K562 (cell line): ENCODE results near the gene PRKAR1B. TPM values are rescaled to one million over a fixed set of nuclear protein-coding genes. Genes with fewer than 3 reads are reported as not detected.
A peak's percentile ranks its signal among the peaks of the same experiment; 100 is the strongest.

Experiments used
- BHLHE40 ChIP-seq: IDR thresholded peaks from 2 replicates; pipeline ENCODE4 v1.6.1; 2011; ENCODE audit warnings: low read length, improper control_type of control experiment
- EP400 ChIP-seq: fragments of 450-650 bp; IDR thresholded peaks from 2 replicates; pipeline ENCODE4 v1.6.1; 2017; ENCODE audit warnings: antibody characterized with exemption, mild to moderate bottlenecking, moderate library complexity
- ERF ChIP-seq: fragments of 450-650 bp; formaldehyde crosslinking; IDR thresholded peaks from 2 replicates; pipeline ENCODE4 v1.4.0; 2020; ENCODE audit warnings: mild to moderate bottlenecking, mixed read lengths
- ESRRA ChIP-seq: fragments of 450-650 bp; IDR thresholded peaks from 2 replicates; pipeline ENCODE4 v1.6.1; 2014; ENCODE audit warnings: low read depth, mild to moderate bottlenecking, moderate library complexity, borderline replicate concordance
- ETS2 ChIP-seq: IDR thresholded peaks from 2 replicates; pipeline ENCODE4 v1.6.1; 2016; ENCODE audit warnings: borderline replicate concordance, missing genetic modification characterization, mild to moderate bottlenecking, moderate library complexity, missing compliant biosample characterization; ENCODE audit not compliant: poor library complexity, severe bottlenecking
- FOXP1 ChIP-seq: sonication (generic); formaldehyde crosslinking; IDR thresholded peaks from 2 replicates; pipeline ENCODE4 v1.8.0; 2022; ENCODE audit warnings: mild to moderate bottlenecking, missing genetic modification reagents
- JUND ChIP-seq, 2 experiments: IDR thresholded peaks; 2 replicates in 1 of 2; 3 replicates in 1 of 2; pipeline ENCODE4 v1.6.1; 2011; ENCODE audit warnings: borderline replicate concordance in 2 of 2, low read depth in 2 of 2, low read length in 2 of 2, improper control_type of control experiment in 1 of 2, missing biosample characterization in 1 of 2, missing genetic modification characterization in 1 of 2, missing genetic modification reagents in 1 of 2
- NR2C2 ChIP-seq, 2 experiments: fragments of 200-800 bp in 1 of 2; sonication (Bioruptor generic) in 1 of 2; sonication (generic) in 1 of 2; formaldehyde crosslinking in 1 of 2; IDR thresholded peaks; 2 replicates each; pipeline versions ENCODE4 v1.6.1 to v1.8.0; 2016 to 2022; ENCODE audit warnings: mild to moderate bottlenecking in 1 of 2, missing compliant biosample characterization in 1 of 2, missing genetic modification characterization in 1 of 2, missing genetic modification reagents in 1 of 2
- PHF8 ChIP-seq: fragments of 200-600 bp; sonication (generic); IDR thresholded peaks from 2 replicates; pipeline ENCODE4 v1.6.1; 2012; ENCODE audit warnings: mixed run types, mild to moderate bottlenecking, inconsistent platforms, low read length, moderate library complexity, borderline replicate concordance
- POLR2G ChIP-seq: fragments of 200-400 bp; formaldehyde crosslinking; IDR thresholded peaks from 2 replicates; pipeline ENCODE4 v1.6.1; 2017; ENCODE audit warnings: low read depth, mild to moderate bottlenecking, antibody characterized with exemption, low read length, moderate library complexity
- RBM14 ChIP-seq: fragments of 200-400 bp; formaldehyde crosslinking; IDR thresholded peaks from 2 replicates; pipeline ENCODE4 v1.6.1; 2018; ENCODE audit warnings: low read depth, mild to moderate bottlenecking, low read length, moderate library complexity, borderline replicate concordance; ENCODE audit not compliant: insufficient read depth
- SMAD2 ChIP-seq: fragments of 150-350 bp; IDR thresholded peaks from 2 replicates; pipeline ENCODE4 v1.6.1; 2014; ENCODE audit warnings: low read depth, mild to moderate bottlenecking, low read length
- SP2 ChIP-seq: IDR thresholded peaks from 2 replicates; pipeline ENCODE4 v1.6.1; 2011; ENCODE audit warnings: mild to moderate bottlenecking, low read depth, low read length, moderate library complexity; ENCODE audit not compliant: poor library complexity, severe bottlenecking; ENCODE audit errors: extremely low read depth
- ZNF384 ChIP-seq: IDR thresholded peaks from 2 replicates; pipeline ENCODE4 v1.6.1; 2012; ENCODE audit warnings: low read depth, low read length, improper control_type of control experiment
- ZNF551 ChIP-seq: fragments of 250-450 bp; sonication (Bioruptor Pico); IDR thresholded peaks from 2 replicates; pipeline ENCODE4 v1.5.0; 2021; ENCODE audit warnings: mild to moderate bottlenecking, moderate library complexity
- polyA plus RNA-seq, 8 experiments: library from polyadenylated mRNA; depleted of rRNA in 4 of 8; stranded (reverse) in 5 of 8; unstranded in 3 of 8; fragments of >200 nt; fragmentation: Nextera tagmentation in 2 of 8; fragmentation: Illumina TruSeq in 1 of 8; extraction: Ambion mirVana in 2 of 8; extraction: Trizol in 1 of 8; gene quantifications; 2 replicates each; pipeline versions ENCODE4 v1.2.1 to v1.2.3, GENCODE V29; 2011 to 2014; ENCODE audit warnings: inconsistent platforms in 1 of 8, missing spikeins in 1 of 8
- total RNA-seq, 7 experiments: library from RNA; depleted of rRNA in 6 of 7; stranded (reverse); fragments of >200 nt in 6 of 7; fragmentation: Illumina TruSeq in 2 of 7; extraction: Trizol in 2 of 7; gene quantifications; 2 replicates each; pipeline versions ENCODE4 v1.2.1 to v1.2.3, GENCODE V29; 2011 to 2021; ENCODE audit warnings: low replicate concordance in 1 of 7
- TF ChIP-seq, protein P1 (sequence below), 2 experiments: fragments of 450-650 bp; conservative IDR thresholded peaks; 2 replicates each; pipeline ENCODE4 v1.6.1; 2017; ENCODE audit warnings: mild to moderate bottlenecking in 2 of 2, moderate library complexity in 2 of 2
- TF ChIP-seq, protein P2 (sequence below): sonication (generic); formaldehyde crosslinking; IDR thresholded peaks from 2 replicates; pipeline ENCODE4 v1.8.0; 2022; ENCODE audit warnings: mild to moderate bottlenecking, missing genetic modification reagents
- TF ChIP-seq, protein P3 (sequence below): fragments of 450-650 bp; IDR thresholded peaks from 2 replicates; pipeline ENCODE4 v1.6.1; 2016; ENCODE audit warnings: borderline replicate concordance

PRKAR1B gene
- total and polyA plus RNA-seq, 9 of the 15 experiments (the other 6 are each of a cell fraction or from before 2014, with no cell fraction given) = 0.99 to 30.5 (median 12.7) TPM

DNA sequence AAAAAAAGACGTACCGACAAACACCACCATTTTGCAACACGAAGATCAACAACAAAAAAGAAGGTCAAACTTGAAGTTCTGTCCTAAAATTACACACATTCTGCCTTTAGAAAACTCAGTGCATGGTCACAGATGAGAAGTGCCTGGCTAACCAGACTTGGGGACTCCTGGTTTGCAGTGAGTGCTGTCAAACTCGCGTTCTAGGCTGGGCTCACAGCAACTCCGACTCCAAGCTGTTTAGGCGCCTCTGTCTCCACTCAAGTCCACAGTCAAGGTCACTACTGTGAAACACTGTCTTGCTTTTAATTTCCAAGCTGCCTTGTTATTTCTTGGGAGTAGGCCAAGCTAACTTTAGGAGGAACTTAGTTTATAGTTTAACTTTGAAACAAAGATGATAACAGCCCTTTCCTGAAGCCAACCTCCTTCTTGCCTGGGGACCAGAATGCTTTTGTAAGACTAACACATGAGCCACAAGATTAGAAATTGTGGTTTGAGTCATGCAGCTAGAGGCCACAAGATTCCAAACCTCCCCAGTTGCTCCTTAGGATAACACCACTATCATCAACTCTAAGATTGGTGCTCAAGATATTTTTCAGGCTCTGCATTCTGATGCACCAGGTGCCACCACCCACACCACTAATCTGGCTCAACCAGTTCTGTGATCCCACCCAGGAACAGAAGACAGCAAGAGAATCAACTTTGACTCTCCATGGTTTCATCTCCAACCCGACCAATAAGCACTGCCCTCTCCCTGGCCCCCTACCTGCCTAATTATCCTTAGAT, 1.7 kb downstream of the PRKAR1B start (continued):
- TF ChIP-seq JUND (IDR thresholded peaks at IDR 0.05; ENCODE audit: borderline replicate concordance, low read depth, low read length) (peak; percentile 78), JUND (tag; IDR thresholded peaks at IDR 0.05; ENCODE audit: borderline replicate concordance, low read depth, low read length) (peak; percentile 51; the same call in 1 of the 3 replicates), SMAD2 (no peak), ZNF384 (no peak), EP400 (no peak), POLR2G (no peak), NR2C2 (CRISPR knock-in tag; IDR thresholded peaks at IDR 0.05) (no peak), NR2C2 (tag; IDR thresholded peaks at IDR 0.05) (no peak), PHF8 (no peak), ESRRA (peak; percentile 92), FOXP1 (no peak), BHLHE40 (no peak), ERF (CRISPR knock-in tag) (no peak), RBM14 (no peak), ETS2 (no peak), SP2 (no peak), ZNF551 (CRISPR knock-in tag) (no peak)
- TF ChIP-seq, protein P1, sequence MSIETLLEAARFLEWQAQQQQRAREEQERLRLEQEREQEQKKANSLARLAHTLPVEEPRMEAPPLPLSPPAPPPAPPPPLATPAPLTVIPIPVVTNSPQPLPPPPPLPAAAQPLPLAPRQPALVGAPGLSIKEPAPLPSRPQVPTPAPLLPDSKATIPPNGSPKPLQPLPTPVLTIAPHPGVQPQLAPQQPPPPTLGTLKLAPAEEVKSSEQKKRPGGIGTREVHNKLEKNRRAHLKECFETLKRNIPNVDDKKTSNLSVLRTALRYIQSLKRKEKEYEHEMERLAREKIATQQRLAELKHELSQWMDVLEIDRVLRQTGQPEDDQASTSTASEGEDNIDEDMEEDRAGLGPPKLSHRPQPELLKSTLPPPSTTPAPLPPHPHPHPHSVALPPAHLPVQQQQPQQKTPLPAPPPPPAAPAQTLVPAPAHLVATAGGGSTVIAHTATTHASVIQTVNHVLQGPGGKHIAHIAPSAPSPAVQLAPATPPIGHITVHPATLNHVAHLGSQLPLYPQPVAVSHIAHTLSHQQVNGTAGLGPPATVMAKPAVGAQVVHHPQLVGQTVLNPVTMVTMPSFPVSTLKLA (conservative IDR thresholded peaks at IDR 0.05) = no peak
- TF ChIP-seq, protein P2, sequence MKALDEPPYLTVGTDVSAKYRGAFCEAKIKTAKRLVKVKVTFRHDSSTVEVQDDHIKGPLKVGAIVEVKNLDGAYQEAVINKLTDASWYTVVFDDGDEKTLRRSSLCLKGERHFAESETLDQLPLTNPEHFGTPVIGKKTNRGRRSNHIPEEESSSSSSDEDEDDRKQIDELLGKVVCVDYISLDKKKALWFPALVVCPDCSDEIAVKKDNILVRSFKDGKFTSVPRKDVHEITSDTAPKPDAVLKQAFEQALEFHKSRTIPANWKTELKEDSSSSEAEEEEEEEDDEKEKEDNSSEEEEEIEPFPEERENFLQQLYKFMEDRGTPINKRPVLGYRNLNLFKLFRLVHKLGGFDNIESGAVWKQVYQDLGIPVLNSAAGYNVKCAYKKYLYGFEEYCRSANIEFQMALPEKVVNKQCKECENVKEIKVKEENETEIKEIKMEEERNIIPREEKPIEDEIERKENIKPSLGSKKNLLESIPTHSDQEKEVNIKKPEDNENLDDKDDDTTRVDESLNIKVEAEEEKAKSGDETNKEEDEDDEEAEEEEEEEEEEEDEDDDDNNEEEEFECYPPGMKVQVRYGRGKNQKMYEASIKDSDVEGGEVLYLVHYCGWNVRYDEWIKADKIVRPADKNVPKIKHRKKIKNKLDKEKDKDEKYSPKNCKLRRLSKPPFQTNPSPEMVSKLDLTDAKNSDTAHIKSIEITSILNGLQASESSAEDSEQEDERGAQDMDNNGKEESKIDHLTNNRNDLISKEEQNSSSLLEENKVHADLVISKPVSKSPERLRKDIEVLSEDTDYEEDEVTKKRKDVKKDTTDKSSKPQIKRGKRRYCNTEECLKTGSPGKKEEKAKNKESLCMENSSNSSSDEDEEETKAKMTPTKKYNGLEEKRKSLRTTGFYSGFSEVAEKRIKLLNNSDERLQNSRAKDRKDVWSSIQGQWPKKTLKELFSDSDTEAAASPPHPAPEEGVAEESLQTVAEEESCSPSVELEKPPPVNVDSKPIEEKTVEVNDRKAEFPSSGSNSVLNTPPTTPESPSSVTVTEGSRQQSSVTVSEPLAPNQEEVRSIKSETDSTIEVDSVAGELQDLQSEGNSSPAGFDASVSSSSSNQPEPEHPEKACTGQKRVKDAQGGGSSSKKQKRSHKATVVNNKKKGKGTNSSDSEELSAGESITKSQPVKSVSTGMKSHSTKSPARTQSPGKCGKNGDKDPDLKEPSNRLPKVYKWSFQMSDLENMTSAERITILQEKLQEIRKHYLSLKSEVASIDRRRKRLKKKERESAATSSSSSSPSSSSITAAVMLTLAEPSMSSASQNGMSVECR (CRISPR knock-in tag) = peak; percentile 53
- TF ChIP-seq, protein P3, sequence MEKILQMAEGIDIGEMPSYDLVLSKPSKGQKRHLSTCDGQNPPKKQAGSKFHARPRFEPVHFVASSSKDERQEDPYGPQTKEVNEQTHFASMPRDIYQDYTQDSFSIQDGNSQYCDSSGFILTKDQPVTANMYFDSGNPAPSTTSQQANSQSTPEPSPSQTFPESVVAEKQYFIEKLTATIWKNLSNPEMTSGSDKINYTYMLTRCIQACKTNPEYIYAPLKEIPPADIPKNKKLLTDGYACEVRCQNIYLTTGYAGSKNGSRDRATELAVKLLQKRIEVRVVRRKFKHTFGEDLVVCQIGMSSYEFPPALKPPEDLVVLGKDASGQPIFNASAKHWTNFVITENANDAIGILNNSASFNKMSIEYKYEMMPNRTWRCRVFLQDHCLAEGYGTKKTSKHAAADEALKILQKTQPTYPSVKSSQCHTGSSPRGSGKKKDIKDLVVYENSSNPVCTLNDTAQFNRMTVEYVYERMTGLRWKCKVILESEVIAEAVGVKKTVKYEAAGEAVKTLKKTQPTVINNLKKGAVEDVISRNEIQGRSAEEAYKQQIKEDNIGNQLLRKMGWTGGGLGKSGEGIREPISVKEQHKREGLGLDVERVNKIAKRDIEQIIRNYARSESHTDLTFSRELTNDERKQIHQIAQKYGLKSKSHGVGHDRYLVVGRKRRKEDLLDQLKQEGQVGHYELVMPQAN = no peak
